ENCODE results near the gene PPP1CA. TPM values are rescaled to one million over a fixed set of nuclear protein-coding genes. Genes with fewer than 3 reads are reported as not detected.
A peak's percentile ranks its signal among the peaks of the same experiment; 100 is the strongest.

The PPP1CA gene
- polyA plus RNA-seq, 3 donors: 209 to 551 (median 461) TPM

DNA sequence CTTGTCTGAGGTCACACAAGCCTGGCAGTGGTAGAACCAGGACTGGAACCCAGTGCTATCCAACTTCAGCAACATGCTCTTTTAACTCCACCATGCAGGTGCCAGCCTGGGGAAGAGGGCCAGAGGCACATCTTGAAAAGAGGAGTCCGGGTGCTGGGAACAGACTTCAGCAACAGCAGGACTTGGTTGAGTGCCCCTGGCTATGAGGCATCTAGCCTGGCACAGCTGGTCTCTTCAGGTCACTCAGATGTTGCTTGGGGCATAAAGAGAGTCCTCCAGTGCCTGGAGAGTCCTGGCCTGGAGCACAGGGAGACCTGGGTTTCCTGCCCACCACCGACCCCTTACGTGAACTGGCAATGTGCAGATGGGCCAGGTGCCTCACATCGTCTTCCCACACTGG, 23.1 kb downstream of the PPP1CA start:
- Histone ChIP-seq H3K27me3 (ENCODE audit: control insufficient read depth in 2 of 2, insufficient read depth in 2 of 2, low read length in 2 of 2) (no peaks in the 10 kb centered on the region), H2AFZ (ENCODE audit: insufficient read depth, low read depth, low read length, poor library complexity, severe bottlenecking) (no peak overlapping the region), H3K36me3 (replicated peaks in 1 of 2; ENCODE audit: control insufficient read depth in 1 of 2, insufficient read depth in 2 of 2, low read length in 2 of 2) (no peaks in the 10 kb centered on the region), H3K4me1 (ENCODE audit: control insufficient read depth in 1 of 2, insufficient read depth in 2 of 2, low read length in 2 of 2) (peaks cover 54 to 59% of the 10 kb centered on the region in 2 donors), H3K4me3 (replicated peaks in 1 of 3; ENCODE audit: low read depth in 2 of 3, low read length in 3 of 3) (no peak overlapping the region), H3K9ac (ENCODE audit: insufficient read depth, low read length, poor library complexity, severe bottlenecking) (no peak overlapping the region), H3K9me3 (replicated peaks in 1 of 2; ENCODE audit: control insufficient read depth in 1 of 2, insufficient read depth in 1 of 2, low read length in 2 of 2) (no peaks in the 10 kb centered on the region), H3K27ac (ENCODE audit: low read depth in 1 of 2, low read length in 2 of 2) (no peak overlapping the region), H3K4me2 (replicated peaks; ENCODE audit: extremely low read depth, low read length, poor library complexity, severe bottlenecking) (no peak overlapping the region), H3K79me2 (ENCODE audit: insufficient read depth, low read length) (peaks cover 4% of the 10 kb centered on the region), H4K20me1 (ENCODE audit: insufficient read depth, low read length) (no peaks in the 10 kb centered on the region)
- no peak for DNase-seq
- H3K4me3 Mint-ChIP-seq: no peak overlapping the region
- WGBS (ENCODE audit: insufficient coverage): 89% methylated on average over 4 of the region's 4 CpGs
- TF ChIP-seq, protein P1, sequence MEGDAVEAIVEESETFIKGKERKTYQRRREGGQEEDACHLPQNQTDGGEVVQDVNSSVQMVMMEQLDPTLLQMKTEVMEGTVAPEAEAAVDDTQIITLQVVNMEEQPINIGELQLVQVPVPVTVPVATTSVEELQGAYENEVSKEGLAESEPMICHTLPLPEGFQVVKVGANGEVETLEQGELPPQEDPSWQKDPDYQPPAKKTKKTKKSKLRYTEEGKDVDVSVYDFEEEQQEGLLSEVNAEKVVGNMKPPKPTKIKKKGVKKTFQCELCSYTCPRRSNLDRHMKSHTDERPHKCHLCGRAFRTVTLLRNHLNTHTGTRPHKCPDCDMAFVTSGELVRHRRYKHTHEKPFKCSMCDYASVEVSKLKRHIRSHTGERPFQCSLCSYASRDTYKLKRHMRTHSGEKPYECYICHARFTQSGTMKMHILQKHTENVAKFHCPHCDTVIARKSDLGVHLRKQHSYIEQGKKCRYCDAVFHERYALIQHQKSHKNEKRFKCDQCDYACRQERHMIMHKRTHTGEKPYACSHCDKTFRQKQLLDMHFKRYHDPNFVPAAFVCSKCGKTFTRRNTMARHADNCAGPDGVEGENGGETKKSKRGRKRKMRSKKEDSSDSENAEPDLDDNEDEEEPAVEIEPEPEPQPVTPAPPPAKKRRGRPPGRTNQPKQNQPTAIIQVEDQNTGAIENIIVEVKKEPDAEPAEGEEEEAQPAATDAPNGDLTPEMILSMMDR (IDR thresholded peaks at IDR 0.05): no peak
- no peaks in the 10 kb centered on the region for H3K9me3 Mint-ChIP-seq
- H3K27ac Mint-ChIP-seq: peak overlapping the region in 1 of 7 donors; percentile 30
- peaks cover 56% of the 10 kb centered on the region for H3K4me1 Mint-ChIP-seq
- H3K27me3 Mint-ChIP-seq (ENCODE audit: low read depth in 3 of 3): peaks cover 2 to 9% (median 9%) of the 10 kb centered on the region in 3 donors
- H3K36me3 Mint-ChIP-seq: peaks cover 2 to 3% of the 10 kb centered on the region in 2 donors
- intact Hi-C loops (cut with micrococcal nuclease): no loop called here

DNA sequence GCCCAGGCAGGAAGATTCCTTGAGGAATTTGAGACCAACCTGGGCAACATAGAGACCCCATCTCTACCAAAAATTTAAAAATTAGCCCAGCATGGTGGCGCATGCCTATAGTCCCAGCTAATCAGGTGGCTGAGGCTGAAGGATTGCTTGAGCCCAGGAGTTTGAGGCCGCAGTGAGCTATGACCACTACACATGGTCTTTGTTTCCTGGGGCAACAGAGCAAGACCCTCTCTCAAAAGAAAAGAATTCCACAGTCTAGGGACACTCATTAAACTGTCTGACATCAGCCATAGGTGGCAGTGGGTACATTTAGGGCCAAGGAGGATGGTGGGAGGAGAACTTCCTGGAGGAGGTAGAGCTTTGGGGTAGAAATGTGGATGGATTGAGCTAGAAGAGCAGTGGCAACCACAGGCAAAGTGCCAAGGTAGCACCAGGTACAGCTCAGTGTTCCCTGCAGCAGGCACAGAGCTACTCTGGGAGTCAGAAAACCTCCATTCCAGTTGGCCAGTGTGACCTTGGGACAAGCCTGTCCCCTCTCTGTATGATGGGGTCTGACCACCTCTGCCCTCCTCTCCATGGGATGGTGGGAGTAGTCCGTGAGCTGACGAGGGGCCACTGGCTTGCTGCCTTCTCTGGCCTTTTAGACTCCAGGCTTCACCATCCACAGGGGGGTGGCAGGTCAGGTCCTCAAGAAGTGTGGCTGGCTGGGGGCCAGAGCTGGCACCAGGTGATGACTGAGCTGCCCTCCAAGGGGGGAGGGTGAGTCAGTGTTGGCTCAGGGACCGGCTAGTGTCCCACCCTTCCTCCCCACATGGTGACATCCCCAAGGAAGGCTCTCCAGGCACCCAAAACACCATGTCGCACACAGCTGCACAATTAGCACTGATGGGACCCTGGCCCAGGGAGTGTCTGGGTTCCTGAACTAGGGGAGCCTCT, 24.5 kb downstream of the PPP1CA start:
- H3K4me3 ChIP-seq (replicated peaks in 1 of 3; ENCODE audit: low read depth in 2 of 3, low read length in 3 of 3): no peak overlapping the region
- Mint-ChIP-seq H3K27me3 (ENCODE audit: low read depth in 3 of 3) (peaks cover 2 to 9% (median 9%) of the 10 kb centered on the region in 3 donors), H3K36me3 (peaks cover 2 to 3% of the 10 kb centered on the region in 2 donors), H3K27ac (peak overlapping the region in 1 of 7 donors; percentile 18), H3K9me3 (no peaks in the 10 kb centered on the region), H3K4me3 (no peak overlapping the region), H3K4me1 (peaks cover 50% of the 10 kb centered on the region)
- H3K9me3 ChIP-seq (replicated peaks in 1 of 2; ENCODE audit: control insufficient read depth in 1 of 2, insufficient read depth in 1 of 2, low read length in 2 of 2): no peaks in the 10 kb centered on the region
- intact Hi-C loops (cut with micrococcal nuclease): no loop called here
- no peaks in the 10 kb centered on the region for H3K27me3 ChIP-seq (ENCODE audit: control insufficient read depth in 2 of 2, insufficient read depth in 2 of 2, low read length in 2 of 2)
- WGBS (ENCODE audit: insufficient coverage): 100% methylated on average over 2 of the region's 6 CpGs
- H3K4me2 ChIP-seq (replicated peaks; ENCODE audit: extremely low read depth, low read length, poor library complexity, severe bottlenecking): no peak overlapping the region
- H4K20me1 ChIP-seq (ENCODE audit: insufficient read depth, low read length): no peaks in the 10 kb centered on the region
- H3K9ac ChIP-seq (ENCODE audit: insufficient read depth, low read length, poor library complexity, severe bottlenecking): no peak overlapping the region
- no peak overlapping the region for H3K27ac ChIP-seq (ENCODE audit: low read depth in 1 of 2, low read length in 2 of 2)
- H3K79me2 ChIP-seq (ENCODE audit: insufficient read depth, low read length): peaks cover 10% of the 10 kb centered on the region
- no peak for DNase-seq
- H3K4me1 ChIP-seq (ENCODE audit: control insufficient read depth in 1 of 2, insufficient read depth in 2 of 2, low read length in 2 of 2): peaks cover 52 to 60% of the 10 kb centered on the region in 2 donors
- H2AFZ ChIP-seq (ENCODE audit: insufficient read depth, low read depth, low read length, poor library complexity, severe bottlenecking): no peak overlapping the region
- TF ChIP-seq, protein P1 (IDR thresholded peaks at IDR 0.05): no peak
- H3K36me3 ChIP-seq (replicated peaks in 1 of 2; ENCODE audit: control insufficient read depth in 1 of 2, insufficient read depth in 2 of 2, low read length in 2 of 2): no peaks in the 10 kb centered on the region

All from CD14-positive monocyte (primary cell).